Right lobe of liver (tissue), 4 donors: ENCODE results near the gene YAP1.

Experiments
- POLR2A ChIP-seq: fragments of 450-650 bp; IDR thresholded peaks from one replicate; pipeline ENCODE4 v1.6.1; 2017; ENCODE audit warnings: antibody characterized with exemption, mild to moderate bottlenecking
- TF ChIP-seq, protein P1 (sequence below), 4 donors: fragments of 200-600 bp in 3 of 4; fragments of 450-650 bp in 1 of 4; IDR thresholded peaks; one replicate each; pipeline versions ENCODE4 v1.5.1 to v1.8.0; 2016 to 2022; ENCODE audit warnings: antibody characterized with exemption in 4 of 4, mild to moderate bottlenecking in 2 of 4
- donor health status: DM: no; HTN: no; CAD: no.
- donor health status: DM: no; HTN: no; CAD: no.
- donor health status: DM: no; HTN: yes; CAD: no.

DNA sequence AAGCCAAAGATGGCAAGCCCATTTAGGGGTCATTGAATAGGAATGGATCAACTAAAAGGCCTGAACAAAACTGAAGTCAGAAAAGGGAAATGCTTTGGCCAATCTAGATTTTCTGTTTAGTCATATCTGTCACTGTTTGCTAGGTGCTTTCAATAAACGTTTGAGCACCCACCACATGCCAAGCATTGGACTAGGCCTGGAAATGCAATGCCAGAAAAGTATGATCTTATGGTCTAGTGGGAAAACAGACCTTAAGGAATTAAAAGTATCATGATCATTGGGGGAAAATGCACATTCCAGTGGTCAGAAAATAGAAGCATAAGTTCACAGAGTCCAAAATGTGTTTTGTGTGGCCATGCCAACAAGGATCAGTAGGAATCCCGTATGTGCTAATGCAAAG is 130.3 kb downstream of the YAP1 start:
- TF ChIP-seq, protein P1, sequence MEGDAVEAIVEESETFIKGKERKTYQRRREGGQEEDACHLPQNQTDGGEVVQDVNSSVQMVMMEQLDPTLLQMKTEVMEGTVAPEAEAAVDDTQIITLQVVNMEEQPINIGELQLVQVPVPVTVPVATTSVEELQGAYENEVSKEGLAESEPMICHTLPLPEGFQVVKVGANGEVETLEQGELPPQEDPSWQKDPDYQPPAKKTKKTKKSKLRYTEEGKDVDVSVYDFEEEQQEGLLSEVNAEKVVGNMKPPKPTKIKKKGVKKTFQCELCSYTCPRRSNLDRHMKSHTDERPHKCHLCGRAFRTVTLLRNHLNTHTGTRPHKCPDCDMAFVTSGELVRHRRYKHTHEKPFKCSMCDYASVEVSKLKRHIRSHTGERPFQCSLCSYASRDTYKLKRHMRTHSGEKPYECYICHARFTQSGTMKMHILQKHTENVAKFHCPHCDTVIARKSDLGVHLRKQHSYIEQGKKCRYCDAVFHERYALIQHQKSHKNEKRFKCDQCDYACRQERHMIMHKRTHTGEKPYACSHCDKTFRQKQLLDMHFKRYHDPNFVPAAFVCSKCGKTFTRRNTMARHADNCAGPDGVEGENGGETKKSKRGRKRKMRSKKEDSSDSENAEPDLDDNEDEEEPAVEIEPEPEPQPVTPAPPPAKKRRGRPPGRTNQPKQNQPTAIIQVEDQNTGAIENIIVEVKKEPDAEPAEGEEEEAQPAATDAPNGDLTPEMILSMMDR (IDR thresholded peaks at IDR 0.05): no peak
- no peak for TF ChIP-seq POLR2A
